Measurements from ENCODE around the gene SUGP2. TPM values are rescaled to one million over a fixed set of nuclear protein-coding genes. Genes with fewer than 3 reads are reported as not detected.
A peak's percentile ranks its signal among the peaks of the same experiment; 100 is the strongest.

SUGP2 gene
- total and polyA plus RNA-seq, 2 experiments from 2014 or later: 28.8 to 29.7 TPM

- no peaks in the 10 kb centered on the region for H3K9me2 ChIP-seq (ENCODE audit: insufficient read depth)
- peak overlapping the region; percentile 72 for H3K9ac ChIP-seq
- peak overlapping the region; percentile 7 for H3K4me2 ChIP-seq (ENCODE audit: unreplicated experiment)
- H2AFZ ChIP-seq: no peak overlapping the region
- peaks cover 8% of the 10 kb centered on the region; the same call in 1 of the 2 replicates for H3F3A ChIP-seq (ENCODE audit: insufficient read depth)
- H3K4me3 ChIP-seq: no peak overlapping the region
- in situ Hi-C loops (cut with MboI): no loop called here
- TF ChIP-seq EZH2 (IDR thresholded peaks at IDR 0.05; ENCODE audit: insufficient read depth, poor library complexity, severe bottlenecking) (no peak), EZH2phosphoT487 (IDR thresholded peaks at IDR 0.05; ENCODE audit: insufficient read depth, low read depth) (no peak)
- peaks cover 6% of the 10 kb centered on the region for H3K4me1 ChIP-seq (ENCODE audit: insufficient read depth)
- no peaks in the 10 kb centered on the region for H3K9me3 ChIP-seq (ENCODE audit: low read depth)
- no peak for DNase-seq
- H3K27me3 ChIP-seq (replicated peaks; ENCODE audit: insufficient read depth): no peaks in the 10 kb centered on the region
- H3K36me3 ChIP-seq (ENCODE audit: low read depth): peaks cover 17% of the 10 kb centered on the region; the same call in 1 of the 2 replicates
- no peaks in the 10 kb centered on the region for H3K79me2 ChIP-seq (ENCODE audit: insufficient read depth)
- no peaks in the 10 kb centered on the region for H4K20me1 ChIP-seq (ENCODE audit: insufficient read depth)
- peak overlapping the region; percentile 87 for H3K27ac ChIP-seq
- WGBS, 2 experiments (ENCODE audit: low coverage in 1 of 2, low lambda C conversion rate in 2 of 2, missing lambda C conversion rate in 2 of 2): 78 to 80% methylated on average over 10 of the region's 10 CpGs
Observed at GRCh38 chr19:18996351-18996750, 37.0 kb downstream of the SUGP2 start.

GRCh38 chr19:18995804-18996241, 37.5 kb downstream of the SUGP2 start:
- Histone ChIP-seq H3K36me3 (ENCODE audit: low read depth) (peaks cover 15% of the 10 kb centered on the region; the same call in 1 of the 2 replicates), H3K4me3 (no peak overlapping the region), H4K20me1 (ENCODE audit: insufficient read depth) (no peaks in the 10 kb centered on the region), H3K9me2 (ENCODE audit: insufficient read depth) (no peaks in the 10 kb centered on the region), H3K9me3 (ENCODE audit: low read depth) (no peaks in the 10 kb centered on the region), H3K4me2 (ENCODE audit: unreplicated experiment) (peak overlapping the region; percentile 7), H3K9ac (peak overlapping the region; percentile 72), H3F3A (ENCODE audit: insufficient read depth) (peaks cover 4% of the 10 kb centered on the region; the same call in 1 of the 2 replicates), H3K27ac (peak overlapping the region; percentile 87), H3K79me2 (ENCODE audit: insufficient read depth) (no peaks in the 10 kb centered on the region), H3K27me3 (replicated peaks; ENCODE audit: insufficient read depth) (no peaks in the 10 kb centered on the region), H3K4me1 (ENCODE audit: insufficient read depth) (peaks cover 6% of the 10 kb centered on the region), H2AFZ (no peak overlapping the region)
- peak; percentile 98 for DNase-seq
- in situ Hi-C loops (cut with MboI): no loop called here
- WGBS, 2 experiments (ENCODE audit: low coverage in 1 of 2, low lambda C conversion rate in 2 of 2, missing lambda C conversion rate in 2 of 2): 0 to 3% methylated on average over 5 of the region's 5 CpGs
- TF ChIP-seq EZH2 (IDR thresholded peaks at IDR 0.05; ENCODE audit: insufficient read depth, poor library complexity, severe bottlenecking) (no peak), EZH2phosphoT487 (IDR thresholded peaks at IDR 0.05; ENCODE audit: insufficient read depth, low read depth) (no peak)

GRCh38 chr19:18993115-18993514, 40.2 kb downstream of the SUGP2 start:
- Histone ChIP-seq H3K36me3 (ENCODE audit: low read depth) (peaks cover 15% of the 10 kb centered on the region; the same call in 1 of the 2 replicates), H3K27me3 (replicated peaks; ENCODE audit: insufficient read depth) (no peaks in the 10 kb centered on the region), H3F3A (ENCODE audit: insufficient read depth) (peaks cover 4% of the 10 kb centered on the region; the same call in 1 of the 2 replicates), H3K9ac (no peak overlapping the region), H3K79me2 (ENCODE audit: insufficient read depth) (no peaks in the 10 kb centered on the region), H3K4me3 (no peak overlapping the region), H3K4me2 (ENCODE audit: unreplicated experiment) (no peak overlapping the region), H3K4me1 (ENCODE audit: insufficient read depth) (peaks cover 6% of the 10 kb centered on the region), H3K9me2 (ENCODE audit: insufficient read depth) (no peaks in the 10 kb centered on the region), H3K9me3 (ENCODE audit: low read depth) (no peaks in the 10 kb centered on the region), H3K27ac (no peak overlapping the region), H2AFZ (no peak overlapping the region), H4K20me1 (ENCODE audit: insufficient read depth) (no peaks in the 10 kb centered on the region)
- TF ChIP-seq EZH2phosphoT487 (IDR thresholded peaks at IDR 0.05; ENCODE audit: insufficient read depth, low read depth): no peak
- TF ChIP-seq EZH2 (IDR thresholded peaks at IDR 0.05; ENCODE audit: insufficient read depth, poor library complexity, severe bottlenecking): no peak
- in situ Hi-C loops (cut with MboI): no loop called here
- WGBS, 2 experiments (ENCODE audit: low coverage in 1 of 2, low lambda C conversion rate in 2 of 2, missing lambda C conversion rate in 2 of 2): 69 to 70% methylated on average over 10 of the region's 10 CpGs
- no peak for DNase-seq

GRCh38 chr19:18992696-18993095, 40.6 kb downstream of the SUGP2 start:
- Histone ChIP-seq H3K4me2 (ENCODE audit: unreplicated experiment) (no peak overlapping the region), H3K4me1 (ENCODE audit: insufficient read depth) (peaks cover 6% of the 10 kb centered on the region), H3K9ac (no peak overlapping the region), H3F3A (ENCODE audit: insufficient read depth) (peaks cover 4% of the 10 kb centered on the region; the same call in 1 of the 2 replicates), H3K9me3 (ENCODE audit: low read depth) (no peaks in the 10 kb centered on the region), H4K20me1 (ENCODE audit: insufficient read depth) (no peaks in the 10 kb centered on the region), H2AFZ (no peak overlapping the region), H3K4me3 (no peak overlapping the region), H3K79me2 (ENCODE audit: insufficient read depth) (no peaks in the 10 kb centered on the region), H3K36me3 (ENCODE audit: low read depth) (peaks cover 15% of the 10 kb centered on the region; the same call in 1 of the 2 replicates), H3K27me3 (replicated peaks; ENCODE audit: insufficient read depth) (no peaks in the 10 kb centered on the region), H3K27ac (no peak overlapping the region), H3K9me2 (ENCODE audit: insufficient read depth) (no peaks in the 10 kb centered on the region)
- in situ Hi-C loops (cut with MboI): no loop called here
- WGBS, 2 experiments (ENCODE audit: low coverage in 1 of 2, low lambda C conversion rate in 2 of 2, missing lambda C conversion rate in 2 of 2): 93 to 95% methylated on average over 8 of the region's 8 CpGs
- DNase-seq: no peak
- no peak for TF ChIP-seq EZH2phosphoT487 (IDR thresholded peaks at IDR 0.05; ENCODE audit: insufficient read depth, low read depth)
- TF ChIP-seq EZH2 (IDR thresholded peaks at IDR 0.05; ENCODE audit: insufficient read depth, poor library complexity, severe bottlenecking): no peak

All from GM23248 (cell line).